Tibial nerve (tissue), 3 donors: ENCODE results near the gene IGF1R.

ENCODE experiments used
- CTCF ChIP-seq, 5 experiments: fragments of 200-600 bp in 3 of 5; fragments of 450-650 bp in 2 of 5; sonication (generic) in 3 of 5; IDR thresholded peaks; one replicate each; pipeline ENCODE4 v1.5.1; 2016 to 2019; ENCODE audit warnings: antibody characterized with exemption in 5 of 5, mild to moderate bottlenecking in 3 of 5, moderate library complexity in 2 of 5
- POLR2A ChIP-seq, 2 donors: fragments of 450-650 bp; IDR thresholded peaks; one replicate each; pipeline ENCODE4 v1.6.1; 2017; ENCODE audit warnings: antibody characterized with exemption in 2 of 2, mild to moderate bottlenecking in 2 of 2, moderate library complexity in 2 of 2

DNA sequence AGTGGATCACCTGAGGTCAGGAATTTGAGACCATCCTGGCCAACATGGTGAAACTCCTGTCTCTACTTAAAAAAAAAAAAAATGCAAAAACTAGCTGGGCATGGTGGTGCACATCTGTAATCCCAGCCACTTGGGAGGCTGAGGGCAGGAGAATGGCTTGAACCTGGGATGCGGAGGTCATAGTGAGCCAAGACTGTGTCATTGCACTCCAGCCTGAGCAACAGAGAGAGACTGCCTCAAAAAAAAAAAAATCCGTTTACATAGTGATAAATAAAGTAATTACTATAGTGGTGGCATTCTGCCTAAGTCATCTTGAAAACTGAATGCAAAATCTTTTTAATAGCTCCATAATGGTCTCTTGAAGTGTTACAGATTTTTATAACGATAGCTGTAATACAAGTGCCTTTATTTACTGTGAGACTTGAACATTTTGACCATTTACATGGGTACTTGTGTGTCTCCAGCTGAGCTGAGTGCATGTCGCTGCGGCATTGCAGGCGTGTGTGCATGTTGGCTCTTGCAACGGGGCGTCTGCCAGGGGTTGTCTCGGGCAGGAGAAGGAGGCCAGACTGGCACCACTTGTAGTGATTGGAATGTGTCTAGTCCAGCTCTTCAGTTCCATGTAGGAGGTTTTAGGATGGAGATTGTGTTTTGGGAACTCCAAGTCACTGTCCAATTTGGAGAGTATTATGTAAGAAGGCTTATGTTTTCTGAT is 111.9 kb downstream of the IGF1R start:
- TF ChIP-seq POLR2A (IDR thresholded peaks at IDR 0.05) (no peak), CTCF (IDR thresholded peaks at IDR 0.05) (no peak)
